ENCODE results near the gene GGT1.

The GGT1 gene

DNA sequence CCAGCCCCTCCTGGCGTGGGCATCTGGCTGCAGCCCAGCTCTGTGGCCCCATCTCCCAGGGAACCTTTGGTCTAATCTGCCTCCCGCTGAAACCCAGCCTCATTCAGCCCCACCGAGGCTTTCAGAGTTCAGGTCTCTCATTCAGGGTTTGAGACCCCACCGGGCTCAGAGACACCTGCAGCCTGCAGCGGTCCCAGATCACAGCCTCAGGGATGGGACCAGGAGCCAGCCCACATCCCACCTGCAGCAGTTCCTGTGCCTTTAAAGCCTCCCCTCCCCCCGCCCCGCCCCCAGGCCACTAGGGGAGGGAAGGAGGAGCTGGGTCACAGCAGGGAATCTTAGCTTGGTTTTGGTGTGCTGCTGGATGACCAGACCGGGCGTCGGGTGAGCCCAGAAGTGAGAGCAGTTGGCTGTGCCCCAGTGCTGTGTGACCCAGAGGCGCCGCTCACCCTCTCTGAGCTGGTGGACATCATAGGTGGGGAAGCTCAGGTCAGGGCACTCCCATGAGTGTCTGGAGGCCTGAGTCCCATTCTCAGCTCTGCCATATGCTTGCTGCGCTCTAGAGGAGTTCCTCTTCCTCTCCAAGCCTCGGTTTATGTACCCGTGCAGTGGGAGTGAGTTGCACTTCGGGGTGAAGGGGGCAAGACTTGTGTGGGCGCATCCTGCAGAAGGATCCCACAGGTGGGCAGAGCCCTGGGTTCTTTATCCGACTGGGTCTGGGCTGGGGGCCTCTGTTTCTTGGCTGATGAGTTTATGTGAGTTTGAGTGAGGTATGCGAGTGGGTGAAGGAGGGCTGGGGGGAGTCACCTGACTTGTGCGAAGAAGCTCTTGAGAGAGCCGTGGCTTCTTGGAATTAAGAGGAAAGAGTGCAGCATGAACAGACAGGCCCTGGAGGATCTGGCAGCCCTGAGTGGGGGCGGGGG is at the start of gene GGT1:
Gene GGT1 (plus strand): TSS at position 347 of the 923 bp plus-strand sequence. CDS start 7,889 bp downstream, outside the sequence.
- DNase-seq: peak; percentile 9

DNA sequence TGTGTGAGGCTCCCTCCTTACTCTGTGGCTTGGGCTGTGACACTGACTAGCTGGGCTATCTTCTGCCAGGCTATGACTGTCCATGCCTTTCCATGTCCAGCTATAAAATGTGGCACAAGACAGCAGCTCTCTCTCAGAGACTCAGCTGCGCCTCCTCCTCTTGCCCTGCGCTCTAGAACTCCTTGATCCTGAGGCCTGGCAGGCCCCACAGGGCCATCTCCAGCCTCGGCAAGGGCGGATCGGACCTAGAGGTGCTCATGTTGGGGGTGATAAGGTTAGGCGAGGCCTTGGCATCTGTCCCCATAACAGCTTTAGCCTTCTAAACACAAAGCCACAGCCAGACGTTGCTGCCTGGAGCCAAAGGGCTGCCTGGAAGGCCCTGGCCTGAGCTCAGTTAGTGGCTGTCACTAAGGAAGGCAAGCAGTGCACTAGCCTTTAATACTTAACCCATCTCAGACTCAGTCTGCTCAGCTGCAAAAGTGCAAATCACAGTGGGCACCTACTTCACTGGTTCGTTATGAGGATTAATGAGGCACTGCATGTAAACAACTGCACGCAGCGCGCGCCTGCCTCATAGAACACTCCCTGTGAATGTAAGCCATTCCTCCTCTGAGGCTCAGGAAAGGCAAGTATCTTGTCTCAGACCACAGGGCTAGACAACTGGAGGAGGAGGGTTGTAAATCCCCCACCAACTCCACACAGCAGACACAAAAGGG is 49.2 kb upstream of the GGT1 start:
- DNase-seq: no peak

DNA sequence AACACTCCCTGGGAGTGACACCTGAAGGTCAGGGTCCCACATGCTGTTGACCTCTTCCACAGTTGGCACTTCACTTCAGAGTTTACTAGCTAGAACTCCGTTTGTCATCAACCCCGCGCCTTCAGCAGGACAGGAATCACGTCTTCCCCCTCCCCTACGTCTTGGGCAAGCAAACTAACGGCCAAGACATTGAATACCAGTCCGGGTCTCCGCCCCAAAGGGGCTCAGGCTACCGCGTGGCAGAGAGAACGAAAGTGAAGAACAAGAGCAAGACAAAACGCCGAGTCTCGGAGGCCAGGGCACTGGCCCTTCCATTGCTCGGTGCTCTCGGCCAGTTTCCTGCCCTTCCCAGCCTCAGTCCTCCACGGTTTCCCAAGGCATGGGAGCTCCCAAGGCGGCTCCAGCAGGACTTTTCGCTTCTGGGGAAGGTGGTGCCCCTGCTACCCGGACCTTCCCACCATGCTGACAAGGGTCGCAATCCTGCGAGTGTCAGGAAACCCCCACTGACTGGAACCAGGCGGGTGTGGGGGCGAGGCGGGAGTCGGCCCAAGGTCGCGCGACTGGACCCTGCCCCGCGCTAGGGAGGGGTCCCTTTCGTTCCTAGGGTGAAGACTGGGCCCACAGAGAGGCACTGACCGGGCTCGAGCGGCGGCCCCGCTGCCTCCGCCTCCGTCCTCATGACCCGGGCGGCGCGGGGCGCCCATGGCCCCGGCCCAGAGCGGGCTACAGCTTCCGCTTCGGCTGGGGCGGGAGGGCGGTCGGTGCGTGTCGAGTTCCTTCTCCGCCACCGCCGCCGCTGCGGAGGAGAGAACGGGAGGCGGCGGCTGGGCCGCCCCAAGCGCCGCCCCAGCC is 48.5 kb upstream of the GGT1 start, which contains the start of gene GUCD1:
Gene GUCD1 (minus strand): TSS at position 826 of the 852 bp plus-strand sequence. CDS start 147 bp downstream, at position 679.
- peak; percentile 21 for DNase-seq

- DNase-seq: peak; percentile 100
These were observed 47.6 kb upstream of the GGT1 start, which contains the start of gene SNRPD3 for GRCh38 chr22:24555165-24556039. Gene SNRPD3 (plus strand): TSS chr22:24555999. CDS start chr22:24557675, 1,676 bp downstream.

DNA sequence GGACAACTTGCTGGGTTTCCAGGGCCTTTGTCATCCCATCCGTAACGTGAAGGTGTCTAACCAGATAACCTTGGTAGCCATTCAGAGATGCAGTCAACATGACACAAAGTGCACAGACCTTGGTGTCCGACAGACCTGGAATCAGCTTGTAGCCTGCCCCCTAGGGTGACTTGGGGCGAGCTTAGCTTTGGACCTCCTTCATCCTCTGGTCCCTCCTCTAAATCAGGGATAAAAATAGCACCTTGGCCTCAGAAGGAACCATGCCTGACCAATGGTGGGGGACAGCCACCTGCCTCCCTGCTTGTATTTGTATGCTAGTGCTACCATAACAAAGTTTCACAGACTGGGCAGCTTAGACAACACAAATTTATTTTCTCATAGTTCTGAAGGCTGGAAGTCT is 43.5 kb upstream of the GGT1 start:
- DNase-seq: no peak

DNA sequence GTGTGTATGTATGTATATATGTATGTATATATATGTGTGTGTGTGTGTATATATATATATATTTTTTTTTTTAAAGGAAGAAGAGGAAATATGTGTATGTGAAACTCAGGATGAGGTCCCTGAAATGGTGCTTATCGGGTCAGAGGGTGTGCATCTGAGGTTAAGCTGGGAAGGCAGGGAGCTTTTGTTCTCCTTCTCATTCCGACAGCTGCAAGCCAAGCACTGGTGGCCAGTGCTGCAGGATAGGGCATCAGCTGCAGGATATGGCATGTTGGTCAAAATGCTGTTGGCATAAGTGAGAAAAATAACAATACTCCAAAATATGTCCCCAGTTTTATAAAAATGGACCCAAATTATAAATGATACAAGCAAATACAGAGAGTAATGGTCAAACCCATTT is 39.7 kb upstream of the GGT1 start:
- DNase-seq: no peak

GRCh38 chr22:24564376-24565058 is 38.5 kb upstream of the GGT1 start:
- DNase-seq: no peak

DNA sequence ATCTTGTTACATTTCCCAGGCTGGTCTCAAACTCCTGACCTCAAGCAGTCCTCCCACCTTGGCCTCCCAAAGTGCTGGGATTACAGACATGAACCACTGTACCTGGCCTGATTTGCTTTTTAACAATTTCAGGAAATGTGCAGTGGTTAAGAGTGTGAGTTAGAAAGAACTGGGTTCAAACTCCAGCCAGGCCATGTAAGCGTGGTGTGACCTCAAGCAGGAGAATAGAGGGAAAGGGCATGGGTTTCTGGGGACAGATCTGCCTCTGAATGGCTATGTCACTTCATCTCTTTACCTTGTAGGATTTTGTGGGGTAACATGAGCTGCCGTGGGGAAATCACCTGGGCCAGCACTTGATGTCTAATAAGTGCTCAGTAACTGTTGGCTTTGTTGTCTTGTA is 37.9 kb upstream of the GGT1 start:
- DNase-seq: no peak

DNA sequence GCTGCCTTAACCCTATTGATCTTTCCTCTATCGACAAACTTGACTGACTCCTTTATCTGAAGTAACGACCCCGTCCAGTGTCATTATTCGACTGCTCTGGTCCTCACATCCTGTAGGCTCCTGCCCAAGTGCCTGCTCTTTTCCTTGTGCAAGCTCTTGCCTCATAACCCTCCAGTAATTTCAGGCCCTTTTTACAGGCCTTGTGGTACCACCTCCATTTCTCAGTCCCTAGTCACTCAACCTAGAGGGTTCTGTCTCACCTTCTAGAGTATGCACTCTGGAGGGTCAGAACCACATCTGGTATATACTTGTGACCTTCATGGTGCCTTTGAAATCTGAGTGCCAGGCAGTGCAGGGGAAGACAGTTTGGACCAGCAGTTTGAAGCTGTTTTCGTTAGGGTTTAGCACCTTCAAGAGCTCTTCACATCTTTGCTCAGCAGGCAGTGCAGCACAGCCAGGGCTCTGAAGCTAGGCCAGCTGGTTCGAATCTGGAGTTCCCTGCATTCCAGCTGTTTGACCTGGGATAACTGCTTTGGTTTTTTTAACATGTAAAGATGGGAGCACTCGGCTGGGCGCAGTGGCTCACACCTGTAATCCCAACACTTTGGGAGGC is 36.0 kb upstream of the GGT1 start:
- no peak for DNase-seq

DNA sequence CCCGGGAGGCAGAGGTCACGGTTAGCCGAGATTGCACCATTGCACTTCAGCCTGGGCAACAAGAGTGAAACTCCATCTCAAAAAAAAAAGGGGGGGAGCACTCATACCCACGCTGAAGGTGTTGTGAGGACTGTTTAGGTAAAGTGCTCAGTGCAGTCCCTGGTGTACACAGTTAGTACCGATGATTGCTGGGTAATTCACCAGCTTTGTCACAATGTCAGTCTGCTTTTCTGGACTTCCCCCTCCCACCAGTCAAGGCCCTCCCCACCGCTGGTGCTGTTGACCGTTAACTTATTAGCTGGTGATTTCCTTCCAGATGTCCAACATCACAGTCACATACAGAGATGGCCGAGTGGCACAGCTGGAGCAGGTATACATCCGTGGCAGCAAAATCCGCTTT is 35.3 kb upstream of the GGT1 start:
- no peak for DNase-seq

DNA sequence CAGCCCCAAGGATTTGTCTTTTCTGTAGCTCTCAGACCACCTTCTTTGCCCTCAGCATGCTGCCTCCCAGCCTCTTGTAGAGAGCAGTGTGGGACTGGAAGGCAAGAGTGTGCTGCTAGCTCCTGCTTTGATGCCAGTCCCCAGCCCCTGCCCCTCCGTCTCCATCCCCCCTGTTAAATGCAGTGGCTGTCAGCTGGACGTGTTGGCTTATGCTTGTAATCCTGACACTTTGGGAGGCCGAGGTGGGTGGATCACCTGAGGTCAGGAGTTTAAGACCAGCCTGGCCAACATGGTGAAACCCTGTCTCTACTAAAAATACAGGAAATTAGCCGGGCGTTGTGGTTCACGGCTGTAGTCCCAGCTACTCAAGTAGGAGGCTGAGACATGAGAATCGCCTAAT is 31.7 kb upstream of the GGT1 start:
- DNase-seq: no peak

- no peak for DNase-seq
These were observed 26.2 kb upstream of the GGT1 start for GRCh38 chr22:24576778-24577177.

- no peak for DNase-seq
These were observed 24.4 kb upstream of the GGT1 start for GRCh38 chr22:24578355-24579257.

DNA sequence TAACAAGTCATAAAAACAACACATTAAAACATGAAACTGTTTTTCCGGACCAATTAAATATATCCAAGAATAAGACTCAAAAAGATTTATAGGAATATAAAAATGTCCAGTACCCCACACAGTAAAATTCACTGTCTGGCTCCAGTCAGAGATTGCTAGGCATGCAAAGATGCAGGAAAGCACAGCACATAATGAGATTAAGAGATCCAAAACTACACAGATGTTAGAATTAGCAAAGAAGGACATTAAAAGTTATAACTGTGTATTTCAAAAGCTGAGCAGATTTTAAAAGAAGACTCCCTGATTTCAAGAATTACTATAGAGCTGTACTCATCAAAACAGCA is 23.8 kb upstream of the GGT1 start:
- DNase-seq: no peak

DNA sequence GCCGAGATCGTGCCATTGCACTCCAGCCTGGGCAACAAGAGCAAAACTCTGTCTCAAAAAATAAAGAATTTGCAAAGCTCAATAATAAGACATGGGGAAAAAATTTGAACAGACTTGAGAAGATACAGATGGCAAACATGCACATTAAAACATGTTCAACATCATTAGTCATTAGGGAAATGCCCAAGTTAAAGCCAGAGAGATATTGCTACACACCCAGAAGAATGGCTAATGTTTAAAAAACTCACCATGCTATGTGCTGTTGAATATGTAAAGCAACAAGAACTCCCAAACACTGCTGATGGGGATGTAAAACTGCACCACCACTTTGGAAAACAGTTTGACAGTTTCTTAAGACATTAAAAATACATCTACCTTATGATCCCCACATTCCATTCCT is 22.7 kb upstream of the GGT1 start:
- no peak for DNase-seq

- no peak for DNase-seq
These were observed 20.8 kb upstream of the GGT1 start for GRCh38 chr22:24582056-24582814.

DNA sequence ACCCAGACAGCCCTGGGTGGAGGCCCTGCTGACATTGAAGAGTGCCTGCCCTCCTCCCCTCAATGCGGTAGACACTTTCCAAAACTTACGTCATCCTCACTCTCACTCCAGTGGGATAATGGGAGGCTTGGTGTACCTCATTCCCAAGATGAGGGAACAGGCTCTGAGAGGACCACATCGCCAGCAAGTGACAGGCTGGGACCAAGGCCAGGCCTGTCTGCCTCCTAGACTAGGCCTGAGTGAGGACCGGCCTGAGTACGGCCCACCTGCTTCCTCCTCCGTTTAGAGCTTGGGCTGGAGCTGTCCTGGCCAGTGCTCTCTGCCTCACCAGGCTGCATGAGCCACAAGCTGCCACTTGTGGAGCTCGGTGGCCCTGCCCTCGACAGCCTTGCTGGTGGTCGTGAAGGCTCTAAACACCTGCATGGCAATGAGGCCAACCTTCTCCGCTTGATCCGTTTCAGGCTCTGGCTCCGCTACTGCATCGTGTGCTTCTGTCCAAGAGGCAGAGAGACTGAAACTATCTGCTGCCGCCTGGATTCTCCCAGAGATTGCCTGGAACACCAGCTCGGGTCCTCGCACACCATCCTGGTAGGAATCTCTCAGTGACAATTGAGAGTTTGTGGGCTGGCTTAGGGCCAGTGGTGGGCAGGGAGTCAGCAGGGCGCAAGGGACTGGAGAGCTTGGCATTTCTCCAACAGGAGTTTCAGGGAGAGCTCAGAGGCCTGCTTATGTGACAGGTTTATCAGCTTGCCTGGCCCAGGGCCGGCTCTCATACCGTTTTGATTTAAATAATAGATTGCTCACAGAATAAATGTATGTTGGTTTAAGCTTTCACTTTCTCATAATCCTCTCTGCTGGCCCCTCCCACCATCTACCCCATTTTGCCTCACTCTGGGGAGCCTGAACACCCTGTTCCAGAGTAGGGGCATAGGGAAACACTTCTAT is 19.5 kb upstream of the GGT1 start:
- DNase-seq: no peak
